GM12872 (cell line): ENCODE data around the gene RAB6B.

Experiments used
- TF ChIP-seq, protein P1 (sequence below): IDR thresholded peaks from 3 replicates; pipeline ENCODE4 v1.5.1; 2011; ENCODE audit warnings: low read depth, mild to moderate bottlenecking, low read length, moderate library complexity; ENCODE audit not compliant: insufficient read depth

RAB6B gene

GRCh38 chr3:133880886-133881455, 14.7 kb downstream of the RAB6B start:
- TF ChIP-seq, protein P1, sequence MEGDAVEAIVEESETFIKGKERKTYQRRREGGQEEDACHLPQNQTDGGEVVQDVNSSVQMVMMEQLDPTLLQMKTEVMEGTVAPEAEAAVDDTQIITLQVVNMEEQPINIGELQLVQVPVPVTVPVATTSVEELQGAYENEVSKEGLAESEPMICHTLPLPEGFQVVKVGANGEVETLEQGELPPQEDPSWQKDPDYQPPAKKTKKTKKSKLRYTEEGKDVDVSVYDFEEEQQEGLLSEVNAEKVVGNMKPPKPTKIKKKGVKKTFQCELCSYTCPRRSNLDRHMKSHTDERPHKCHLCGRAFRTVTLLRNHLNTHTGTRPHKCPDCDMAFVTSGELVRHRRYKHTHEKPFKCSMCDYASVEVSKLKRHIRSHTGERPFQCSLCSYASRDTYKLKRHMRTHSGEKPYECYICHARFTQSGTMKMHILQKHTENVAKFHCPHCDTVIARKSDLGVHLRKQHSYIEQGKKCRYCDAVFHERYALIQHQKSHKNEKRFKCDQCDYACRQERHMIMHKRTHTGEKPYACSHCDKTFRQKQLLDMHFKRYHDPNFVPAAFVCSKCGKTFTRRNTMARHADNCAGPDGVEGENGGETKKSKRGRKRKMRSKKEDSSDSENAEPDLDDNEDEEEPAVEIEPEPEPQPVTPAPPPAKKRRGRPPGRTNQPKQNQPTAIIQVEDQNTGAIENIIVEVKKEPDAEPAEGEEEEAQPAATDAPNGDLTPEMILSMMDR, result no peak

GRCh38 chr3:133880287-133880686, 15.4 kb downstream of the RAB6B start:
- TF ChIP-seq, protein P1, result no peak

DNA sequence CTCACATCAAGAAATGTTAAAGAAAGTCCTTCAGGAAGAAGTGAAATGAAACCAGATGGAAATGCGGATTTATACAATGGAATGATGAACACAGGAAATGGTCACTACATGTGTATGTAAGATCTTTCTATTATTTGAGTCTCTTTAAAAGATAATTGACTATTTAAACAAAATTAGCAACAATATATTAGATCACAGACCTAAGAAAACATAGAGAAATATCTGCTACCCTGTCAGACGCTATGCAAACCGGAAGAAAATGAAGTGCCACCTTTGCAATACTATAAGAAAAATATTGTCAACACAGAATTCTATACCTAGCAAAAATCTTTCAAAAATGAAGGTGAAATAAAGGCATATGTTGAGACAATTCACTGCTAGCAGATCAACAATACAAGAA, 17.2 kb downstream of the RAB6B start:
- TF ChIP-seq, protein P1, result no peak

GRCh38 chr3:133877221-133877620, 18.5 kb downstream of the RAB6B start:
- TF ChIP-seq, protein P1, result no peak

GRCh38 chr3:133874761-133875438, 20.8 kb downstream of the RAB6B start:
- TF ChIP-seq, protein P1, result no peak

GRCh38 chr3:133874344-133874743, 21.3 kb downstream of the RAB6B start:
- TF ChIP-seq, protein P1, result no peak

DNA sequence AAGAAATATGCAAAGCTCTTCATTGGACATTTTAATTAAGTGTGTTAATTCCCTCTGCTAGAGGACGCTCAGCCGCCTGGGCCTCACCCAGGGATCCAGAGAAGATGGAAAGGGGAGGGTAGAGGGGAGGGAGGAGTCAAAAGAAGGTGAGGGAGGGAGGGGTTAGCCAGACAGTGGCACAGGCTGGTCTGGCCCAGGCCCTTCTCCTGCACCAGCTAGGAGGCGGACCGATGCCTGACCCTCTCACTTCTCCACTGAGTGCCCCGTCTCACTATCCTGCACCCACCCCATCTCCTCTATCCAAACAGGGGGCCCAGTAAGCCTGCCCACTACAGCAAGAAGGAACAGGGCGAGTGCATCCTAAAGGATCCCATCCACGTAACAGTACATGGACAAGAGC, 22.9 kb downstream of the RAB6B start:
- TF ChIP-seq, protein P1, result no peak
